NCI-H524 (cell line): ENCODE measurements around the gene ATM.
"Not testable (repeated sequence)": the region's sequence is repeated elsewhere in the genome, so short reads cannot be mapped to it uniquely, and the experiment has no call there.

Source experiments
- DNase-seq, 2 experiments: peaks; one replicate each; lab custom pipeline; 2025; lab: John Stamatoyannopoulos, UW

Gene ATM

DNA sequence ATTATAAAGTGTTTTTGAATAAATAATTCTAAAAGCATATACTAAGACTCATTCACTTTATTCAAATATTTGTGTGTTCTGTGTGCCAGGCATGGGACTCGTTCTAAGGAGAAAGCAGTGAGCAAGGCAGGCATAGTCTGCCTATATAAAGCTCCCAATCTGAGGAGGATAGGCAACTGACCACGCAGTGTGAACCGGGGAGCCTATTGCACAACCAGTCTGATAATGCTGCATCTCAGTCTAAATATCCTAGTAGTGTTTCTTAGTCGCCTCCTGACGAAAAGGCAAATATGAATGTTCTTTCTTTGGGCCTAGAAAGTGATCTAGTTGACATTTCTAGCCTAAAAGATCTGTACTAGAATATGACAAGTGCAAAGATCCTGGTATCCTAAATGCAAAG lies 146.2 kb downstream of the ATM start:
- DNase-seq, result no peak

DNA sequence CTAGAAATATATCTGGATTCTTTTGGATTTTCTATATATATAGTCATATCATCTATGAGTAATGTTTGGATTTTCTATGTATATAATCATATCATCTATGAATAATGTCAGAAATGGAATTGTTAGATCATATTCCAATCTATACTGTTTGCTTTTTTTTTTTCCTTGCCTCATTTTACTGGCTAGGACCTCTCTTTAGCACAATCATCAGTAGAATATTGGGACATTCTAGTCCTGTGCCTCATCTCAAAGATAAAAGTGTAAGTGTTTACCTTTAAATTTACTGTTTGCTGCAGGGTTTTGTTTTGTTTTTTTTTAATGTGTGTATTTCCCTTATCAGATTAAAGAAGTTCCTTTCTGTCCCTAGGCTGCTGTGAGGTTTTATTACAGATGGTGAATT lies 147.4 kb downstream of the ATM start:
- no peak for DNase-seq

DNA sequence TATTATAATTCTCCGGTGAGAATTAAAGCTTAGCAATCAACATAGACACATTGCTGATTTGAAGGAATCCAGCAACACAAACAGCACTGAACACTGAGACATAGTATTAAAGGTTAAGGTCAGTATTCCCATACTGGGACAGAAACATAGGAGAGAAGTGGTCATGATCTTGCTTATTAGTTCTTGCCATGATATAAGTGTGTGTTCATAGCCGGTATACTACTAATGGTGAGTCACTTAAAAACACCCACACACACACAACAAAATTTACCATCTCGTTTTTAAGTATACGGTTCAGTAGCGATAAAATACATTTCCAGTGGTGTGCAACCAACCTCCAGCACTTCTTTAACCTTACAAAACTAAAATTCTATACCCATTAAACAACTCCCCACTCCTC lies 148.1 kb downstream of the ATM start:
- DNase-seq, result no peak

- DNase-seq, result not testable (repeated sequence)
These were observed 150.6 kb downstream of the ATM start for GRCh38 chr11:108373505-108373904.

DNA sequence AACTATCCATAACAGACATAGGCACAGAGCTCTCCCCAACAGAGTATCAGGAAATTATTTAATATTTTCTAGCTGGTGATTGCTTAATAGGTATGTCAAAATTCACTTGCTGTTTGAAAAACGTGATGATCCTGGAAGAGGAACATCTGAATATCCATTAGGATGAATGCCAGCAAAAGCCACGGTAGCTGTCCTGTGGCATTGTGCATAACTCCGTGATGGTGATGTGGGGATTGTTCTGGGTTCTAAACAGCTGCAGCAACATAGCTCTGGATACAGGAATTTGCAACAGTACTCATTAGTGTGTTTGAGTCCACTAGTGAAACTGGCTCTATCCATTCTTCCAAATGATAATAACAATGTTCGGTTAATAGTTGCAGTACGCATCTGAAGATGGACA lies 165.7 kb downstream of the ATM start:
- no peak for DNase-seq

- DNase-seq, result no peak
These were observed 169.5 kb downstream of the ATM start for GRCh38 chr11:108392353-108392752.

DNA sequence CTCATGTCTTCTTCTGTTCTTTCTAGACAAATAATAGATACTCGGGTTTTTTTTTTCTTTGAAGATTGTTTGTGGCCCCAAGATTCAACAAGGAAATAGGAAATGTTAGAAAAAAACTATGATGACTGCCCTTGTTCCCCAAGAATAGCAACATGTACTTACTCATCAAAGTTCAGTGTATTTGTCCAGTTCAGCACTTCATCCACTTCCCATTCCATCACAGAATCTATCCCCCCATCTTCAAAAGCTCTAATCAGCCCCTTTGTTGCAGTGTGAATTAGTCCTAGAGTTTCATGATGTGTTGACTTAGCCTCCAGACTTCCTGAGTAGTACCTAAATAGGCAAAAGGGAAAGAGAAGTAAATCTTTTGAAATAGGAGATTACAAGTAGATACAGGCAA lies 170.2 kb downstream of the ATM start:
- no peak for DNase-seq

GRCh38 chr11:108394744-108395284 lies 171.9 kb downstream of the ATM start:
- DNase-seq, result no peak

DNA sequence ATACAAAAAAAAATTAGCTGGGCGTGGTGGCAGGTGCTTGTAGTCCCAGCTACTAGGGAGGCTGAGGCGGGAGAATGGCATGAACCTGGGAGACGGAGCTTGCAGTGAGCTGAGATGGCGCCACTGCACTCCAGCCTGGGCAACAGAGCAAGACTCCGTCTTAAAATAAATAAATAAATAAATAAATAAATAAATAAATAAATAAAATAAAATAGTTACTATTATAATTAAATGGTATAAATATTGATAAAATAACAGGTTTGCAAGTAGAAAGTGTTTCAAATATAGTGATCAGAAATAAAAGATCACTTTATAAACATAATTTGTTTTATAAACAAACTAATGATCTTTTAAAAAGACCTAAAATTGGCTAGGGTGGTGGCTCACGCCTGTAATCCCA lies 173.8 kb downstream of the ATM start:
- not testable (repeated sequence) for DNase-seq

DNA sequence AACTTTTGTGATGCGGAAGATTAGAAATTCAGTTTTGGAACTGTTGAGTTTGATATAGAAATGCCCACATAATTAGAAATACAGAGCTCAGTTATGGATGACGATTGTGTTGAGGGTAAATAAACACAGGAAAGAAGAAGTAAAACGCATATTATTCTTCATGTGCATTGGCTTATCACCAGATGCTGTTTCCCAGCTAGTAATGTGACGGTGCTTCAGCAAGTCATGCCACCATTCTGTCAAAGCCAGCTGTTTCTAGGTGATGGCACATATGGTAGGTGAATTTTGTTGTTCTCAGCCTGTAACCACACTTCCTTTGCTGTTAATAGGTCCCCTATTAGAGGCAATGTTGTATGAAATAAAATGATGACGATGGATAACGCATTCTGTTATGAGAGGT lies 175.6 kb downstream of the ATM start:
- DNase-seq, result peak in 1 of 2 experiments; percentile 32

DNA sequence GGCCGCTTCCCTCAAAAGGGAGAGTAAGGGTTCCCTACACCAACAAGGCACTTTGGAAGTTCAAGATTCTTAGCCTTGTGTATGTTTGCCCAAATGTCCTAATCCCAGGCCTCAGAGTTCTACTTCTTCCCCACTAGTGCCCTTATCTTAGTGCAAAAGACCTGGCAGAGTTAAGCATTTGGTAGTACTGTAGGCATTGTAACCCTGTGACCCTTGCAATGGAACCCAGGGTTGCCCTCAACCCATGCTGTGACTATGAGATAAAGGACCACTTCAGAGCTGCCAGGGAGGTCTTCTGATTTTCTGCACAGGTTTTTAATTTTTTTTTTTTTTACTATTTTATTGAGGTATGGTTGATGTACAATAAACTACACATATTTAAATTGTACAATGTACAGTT lies 179.4 kb downstream of the ATM start:
- no peak for DNase-seq

GRCh38 chr11:108403052-108403451 lies 180.2 kb downstream of the ATM start:
- no peak for DNase-seq

GRCh38 chr11:108405706-108406105 lies 182.8 kb downstream of the ATM start:
- DNase-seq, result no peak

- DNase-seq, result no peak
These were observed 192.1 kb downstream of the ATM start for GRCh38 chr11:108414958-108415357.

DNA sequence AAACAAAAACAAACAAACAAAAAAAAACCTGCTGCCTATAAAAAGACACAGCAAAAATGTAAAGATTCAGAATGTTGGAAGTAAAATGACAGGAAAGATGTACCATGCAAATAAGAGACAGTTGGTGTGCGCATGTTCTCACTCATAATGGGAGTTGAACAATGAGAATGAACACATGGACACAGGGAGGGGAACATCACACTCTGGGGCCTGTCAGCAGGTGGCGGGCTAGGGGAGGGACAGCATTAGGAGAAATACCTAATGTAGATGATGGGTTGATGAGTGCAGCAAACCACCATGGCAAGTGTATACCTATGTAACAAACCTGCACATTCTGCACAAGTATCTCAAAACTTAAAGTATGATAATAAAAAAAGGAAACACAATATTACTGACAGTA lies 194.7 kb downstream of the ATM start:
- DNase-seq, result peak; percentile 4 to 33
